ENCODE measurements around the gene FMO4.

DNA sequence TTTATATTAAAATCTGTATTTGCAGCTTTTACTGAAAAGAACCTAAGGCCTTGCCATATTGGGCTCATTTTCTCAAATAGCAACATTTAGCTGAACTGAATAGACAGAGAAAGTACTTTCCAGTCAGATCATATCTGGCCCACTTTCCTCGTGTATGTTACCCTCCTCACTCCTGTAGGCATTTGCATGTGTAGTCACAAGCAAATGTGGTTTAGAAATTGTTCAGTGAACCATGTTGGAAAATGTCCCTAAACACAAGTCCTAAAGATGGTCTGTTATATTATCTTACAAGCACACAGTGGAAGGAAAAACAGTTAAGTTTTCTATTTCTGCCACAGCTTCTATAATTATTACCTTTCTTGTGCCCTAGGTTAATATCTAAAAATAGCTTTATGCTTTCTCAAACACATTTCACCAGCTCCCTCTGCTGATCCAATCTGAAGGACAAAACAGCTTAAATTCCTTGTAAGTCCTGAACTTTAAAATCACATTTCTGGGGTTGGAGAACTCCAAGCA lies 606 bp upstream of the FMO4 start:
- TF ChIP-seq, protein P1, sequence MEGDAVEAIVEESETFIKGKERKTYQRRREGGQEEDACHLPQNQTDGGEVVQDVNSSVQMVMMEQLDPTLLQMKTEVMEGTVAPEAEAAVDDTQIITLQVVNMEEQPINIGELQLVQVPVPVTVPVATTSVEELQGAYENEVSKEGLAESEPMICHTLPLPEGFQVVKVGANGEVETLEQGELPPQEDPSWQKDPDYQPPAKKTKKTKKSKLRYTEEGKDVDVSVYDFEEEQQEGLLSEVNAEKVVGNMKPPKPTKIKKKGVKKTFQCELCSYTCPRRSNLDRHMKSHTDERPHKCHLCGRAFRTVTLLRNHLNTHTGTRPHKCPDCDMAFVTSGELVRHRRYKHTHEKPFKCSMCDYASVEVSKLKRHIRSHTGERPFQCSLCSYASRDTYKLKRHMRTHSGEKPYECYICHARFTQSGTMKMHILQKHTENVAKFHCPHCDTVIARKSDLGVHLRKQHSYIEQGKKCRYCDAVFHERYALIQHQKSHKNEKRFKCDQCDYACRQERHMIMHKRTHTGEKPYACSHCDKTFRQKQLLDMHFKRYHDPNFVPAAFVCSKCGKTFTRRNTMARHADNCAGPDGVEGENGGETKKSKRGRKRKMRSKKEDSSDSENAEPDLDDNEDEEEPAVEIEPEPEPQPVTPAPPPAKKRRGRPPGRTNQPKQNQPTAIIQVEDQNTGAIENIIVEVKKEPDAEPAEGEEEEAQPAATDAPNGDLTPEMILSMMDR (conservative IDR thresholded peaks at IDR 0.05; ENCODE audit: low read depth, low read length), result no peak
- TF ChIP-seq EZH2 (IDR thresholded peaks at IDR 0.05; ENCODE audit: low read length, unreplicated experiment), result no peak
- TF ChIP-seq EZH2phosphoT487 (IDR thresholded peaks at IDR 0.05; ENCODE audit: borderline replicate concordance, low read length), result no peak
